ENCODE measurements around the gene PGA5.
"Not testable (repeated sequence)": the region's sequence is repeated elsewhere in the genome, so short reads cannot be mapped to it uniquely, and the experiment has no call there.

Gene PGA5

GRCh38 chr11:61219016-61219415, 22.0 kb upstream of the PGA5 start:
- H3K9me3 ChIP-seq (ENCODE audit: insufficient read depth, low read length, severe bottlenecking); DNase-seq; H3K4me2 ChIP-seq (ENCODE audit: insufficient read depth, low read length); H2AFZ ChIP-seq (ENCODE audit: low read depth, low read length); H4K20me1 ChIP-seq (ENCODE audit: insufficient read depth, low read length); H3K79me2 ChIP-seq (ENCODE audit: insufficient read depth, low read length); H3K36me3 ChIP-seq (ENCODE audit: insufficient read depth, low read length); H3K4me1 ChIP-seq (ENCODE audit: insufficient read depth, low read length); H3K9ac ChIP-seq (ENCODE audit: low read depth, low read length); H3K27ac ChIP-seq (ENCODE audit: low read length); H3K4me3 ChIP-seq (ENCODE audit: low read depth in 1 of 2, low read length in 2 of 2); ATAC-seq (ENCODE audit: insufficient read depth, low read depth); H3K27me3 ChIP-seq (ENCODE audit: insufficient read depth, low read length, poor library complexity): not testable (repeated sequence)

GRCh38 chr11:61222047-61222446, 18.9 kb upstream of the PGA5 start, which contains the start of gene PGA4:
PGA4 (plus strand) TSS chr11:61222347; CDS start chr11:61222401, 54 bp downstream.
- not testable (repeated sequence) for H3K4me2 ChIP-seq (ENCODE audit: insufficient read depth, low read length); H3K27ac ChIP-seq (ENCODE audit: low read length); DNase-seq; H3K79me2 ChIP-seq (ENCODE audit: insufficient read depth, low read length); ATAC-seq (ENCODE audit: insufficient read depth, low read depth); H2AFZ ChIP-seq (ENCODE audit: low read depth, low read length); H3K4me3 ChIP-seq (ENCODE audit: low read depth in 1 of 2, low read length in 2 of 2); H3K9ac ChIP-seq (ENCODE audit: low read depth, low read length); H3K27me3 ChIP-seq (ENCODE audit: insufficient read depth, low read length, poor library complexity); H3K9me3 ChIP-seq (ENCODE audit: insufficient read depth, low read length, severe bottlenecking); H3K4me1 ChIP-seq (ENCODE audit: insufficient read depth, low read length); H3K36me3 ChIP-seq (ENCODE audit: insufficient read depth, low read length); H4K20me1 ChIP-seq (ENCODE audit: insufficient read depth, low read length)

DNA sequence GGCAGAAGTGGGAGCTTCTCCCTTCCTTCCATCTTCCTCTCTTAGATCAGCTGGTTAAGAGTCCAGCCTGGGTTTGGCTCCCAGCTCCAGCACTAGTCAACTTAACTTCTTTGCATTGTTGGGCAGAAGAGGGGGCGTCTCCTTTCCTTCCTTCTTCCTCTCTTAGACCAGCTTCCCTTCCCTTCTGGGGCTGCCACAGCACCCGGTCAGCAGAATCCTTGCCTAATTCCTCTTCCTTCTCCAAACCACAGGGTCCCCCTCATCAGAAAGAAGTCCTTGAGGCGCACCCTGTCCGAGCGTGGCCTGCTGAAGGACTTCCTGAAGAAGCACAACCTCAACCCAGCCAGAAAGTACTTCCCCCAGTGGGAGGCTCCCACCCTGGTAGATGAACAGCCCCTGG, 18.3 kb upstream of the PGA5 start:
- not testable (repeated sequence) for H3K4me1 ChIP-seq (ENCODE audit: insufficient read depth, low read length); H4K20me1 ChIP-seq (ENCODE audit: insufficient read depth, low read length); H3K27me3 ChIP-seq (ENCODE audit: insufficient read depth, low read length, poor library complexity); DNase-seq; H3K79me2 ChIP-seq (ENCODE audit: insufficient read depth, low read length); H3K36me3 ChIP-seq (ENCODE audit: insufficient read depth, low read length); H3K4me3 ChIP-seq (ENCODE audit: low read depth in 1 of 2, low read length in 2 of 2); H3K9me3 ChIP-seq (ENCODE audit: insufficient read depth, low read length, severe bottlenecking); H2AFZ ChIP-seq (ENCODE audit: low read depth, low read length); ATAC-seq (ENCODE audit: insufficient read depth, low read depth); H3K27ac ChIP-seq (ENCODE audit: low read length); H3K4me2 ChIP-seq (ENCODE audit: insufficient read depth, low read length); H3K9ac ChIP-seq (ENCODE audit: low read depth, low read length)

DNA sequence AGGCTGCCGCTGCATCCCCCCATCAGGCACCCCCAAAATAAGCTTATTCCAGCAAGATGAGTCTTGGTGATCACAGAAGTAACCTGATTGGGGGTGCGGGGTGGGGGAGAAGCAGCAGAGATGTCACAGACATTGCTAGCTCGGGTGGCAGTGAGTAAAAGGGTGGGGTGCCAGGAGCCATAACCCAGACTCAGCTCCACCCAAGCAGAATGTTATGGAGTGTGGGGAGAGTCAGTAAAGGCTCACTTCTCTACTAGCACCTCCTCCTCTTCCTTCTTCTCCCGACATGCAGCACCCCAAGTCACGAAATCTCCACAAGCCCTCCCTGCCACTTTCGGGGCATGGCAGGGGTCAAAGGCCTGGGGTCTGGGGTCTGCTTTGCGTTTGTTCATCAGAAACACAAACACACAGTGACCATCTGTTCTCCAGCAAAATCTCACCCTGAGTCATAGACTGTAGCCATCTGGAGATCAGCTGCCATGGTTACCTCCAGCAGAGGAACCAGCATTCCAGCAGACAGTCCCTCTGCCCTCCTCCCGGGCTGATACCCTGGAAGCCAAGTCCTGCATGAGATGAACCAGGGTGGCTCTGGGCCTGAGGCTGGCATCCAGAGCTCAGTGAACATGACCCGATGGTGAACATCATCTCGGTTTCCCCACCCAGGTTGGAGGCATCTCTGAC, 14.4 kb upstream of the PGA5 start:
- not testable (repeated sequence) for H3K4me3 ChIP-seq (ENCODE audit: low read depth in 1 of 2, low read length in 2 of 2); H3K4me1 ChIP-seq (ENCODE audit: insufficient read depth, low read length); H3K27me3 ChIP-seq (ENCODE audit: insufficient read depth, low read length, poor library complexity); H3K9me3 ChIP-seq (ENCODE audit: insufficient read depth, low read length, severe bottlenecking); DNase-seq; H3K9ac ChIP-seq (ENCODE audit: low read depth, low read length); H3K4me2 ChIP-seq (ENCODE audit: insufficient read depth, low read length); ATAC-seq (ENCODE audit: insufficient read depth, low read depth); H2AFZ ChIP-seq (ENCODE audit: low read depth, low read length); H3K27ac ChIP-seq (ENCODE audit: low read length); H4K20me1 ChIP-seq (ENCODE audit: insufficient read depth, low read length); H3K36me3 ChIP-seq (ENCODE audit: insufficient read depth, low read length); H3K79me2 ChIP-seq (ENCODE audit: insufficient read depth, low read length)

- H3K4me1 ChIP-seq (ENCODE audit: insufficient read depth, low read length); H3K36me3 ChIP-seq (ENCODE audit: insufficient read depth, low read length); DNase-seq; H3K4me3 ChIP-seq (ENCODE audit: low read depth in 1 of 2, low read length in 2 of 2); H3K27ac ChIP-seq (ENCODE audit: low read length); H4K20me1 ChIP-seq (ENCODE audit: insufficient read depth, low read length); H3K9ac ChIP-seq (ENCODE audit: low read depth, low read length); H3K4me2 ChIP-seq (ENCODE audit: insufficient read depth, low read length); ATAC-seq (ENCODE audit: insufficient read depth, low read depth); H3K79me2 ChIP-seq (ENCODE audit: insufficient read depth, low read length); H2AFZ ChIP-seq (ENCODE audit: low read depth, low read length); H3K9me3 ChIP-seq (ENCODE audit: insufficient read depth, low read length, severe bottlenecking); H3K27me3 ChIP-seq (ENCODE audit: insufficient read depth, low read length, poor library complexity): not testable (repeated sequence)
Observed at GRCh38 chr11:61229458-61229857, 11.5 kb upstream of the PGA5 start.

- H4K20me1 ChIP-seq (ENCODE audit: insufficient read depth, low read length); H3K9ac ChIP-seq (ENCODE audit: low read depth, low read length); H3K4me1 ChIP-seq (ENCODE audit: insufficient read depth, low read length); H3K4me3 ChIP-seq (ENCODE audit: low read depth in 1 of 2, low read length in 2 of 2); H3K9me3 ChIP-seq (ENCODE audit: insufficient read depth, low read length, severe bottlenecking); H3K36me3 ChIP-seq (ENCODE audit: insufficient read depth, low read length); H2AFZ ChIP-seq (ENCODE audit: low read depth, low read length); H3K4me2 ChIP-seq (ENCODE audit: insufficient read depth, low read length); H3K79me2 ChIP-seq (ENCODE audit: insufficient read depth, low read length); H3K27ac ChIP-seq (ENCODE audit: low read length); H3K27me3 ChIP-seq (ENCODE audit: insufficient read depth, low read length, poor library complexity); ATAC-seq (ENCODE audit: insufficient read depth, low read depth); DNase-seq: not testable (repeated sequence)
Observed at GRCh38 chr11:61231033-61231432, 9.9 kb upstream of the PGA5 start.

DNA sequence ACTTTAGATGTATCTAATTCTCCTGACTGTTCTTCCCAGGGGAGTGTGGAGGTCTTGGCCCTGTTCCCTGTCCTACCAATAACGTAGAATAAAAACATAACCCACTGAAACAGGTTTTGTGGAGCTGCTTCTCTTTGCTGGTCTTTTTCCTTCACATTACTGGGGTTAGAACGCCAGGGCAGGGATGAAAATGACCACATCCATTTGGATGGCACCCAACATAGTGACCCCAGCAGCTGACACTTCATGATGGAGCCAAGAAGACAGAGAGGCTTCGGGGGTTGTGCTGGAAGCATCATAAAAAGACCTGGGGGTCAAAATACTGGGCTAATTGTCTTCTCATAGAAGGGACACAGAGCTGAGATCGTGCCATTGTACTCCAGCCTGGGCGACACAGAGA, 9.4 kb upstream of the PGA5 start:
- not testable (repeated sequence) for H3K4me2 ChIP-seq (ENCODE audit: insufficient read depth, low read length); H2AFZ ChIP-seq (ENCODE audit: low read depth, low read length); H3K36me3 ChIP-seq (ENCODE audit: insufficient read depth, low read length); H3K79me2 ChIP-seq (ENCODE audit: insufficient read depth, low read length); DNase-seq; H3K27ac ChIP-seq (ENCODE audit: low read length); H4K20me1 ChIP-seq (ENCODE audit: insufficient read depth, low read length); H3K27me3 ChIP-seq (ENCODE audit: insufficient read depth, low read length, poor library complexity); H3K9ac ChIP-seq (ENCODE audit: low read depth, low read length); H3K4me3 ChIP-seq (ENCODE audit: low read depth in 1 of 2, low read length in 2 of 2); H3K9me3 ChIP-seq (ENCODE audit: insufficient read depth, low read length, severe bottlenecking); ATAC-seq (ENCODE audit: insufficient read depth, low read depth); H3K4me1 ChIP-seq (ENCODE audit: insufficient read depth, low read length)

DNA sequence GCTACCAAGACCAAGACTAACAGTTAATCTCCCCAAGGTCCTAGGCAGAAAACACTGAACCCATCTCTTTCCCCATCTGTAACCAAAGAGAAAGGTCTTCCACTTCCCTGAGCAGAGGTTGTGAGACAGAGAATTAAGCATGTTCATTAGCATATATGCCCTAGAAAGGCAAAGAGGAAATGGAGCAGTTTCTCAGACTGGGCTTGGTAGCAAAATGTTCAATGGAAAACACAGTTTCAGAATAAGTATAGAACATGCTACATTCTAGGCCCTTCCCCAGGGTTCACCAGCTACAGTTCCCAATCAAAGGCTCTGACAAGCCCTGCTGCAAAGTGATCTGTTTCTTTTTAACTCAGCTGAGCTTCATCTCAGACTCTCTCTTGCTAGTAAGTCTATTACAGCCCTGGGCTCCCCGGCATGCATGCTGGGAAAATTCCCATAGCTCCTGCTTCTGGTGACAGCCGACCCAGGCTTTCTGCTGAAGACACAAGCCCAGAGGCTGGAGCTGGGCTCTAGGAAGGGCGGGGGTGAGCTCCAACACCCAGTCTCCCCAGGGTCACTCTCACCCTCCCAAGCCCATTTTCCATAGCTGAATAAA, 8.3 kb upstream of the PGA5 start:
- not testable (repeated sequence) for H3K27ac ChIP-seq (ENCODE audit: low read length); ATAC-seq (ENCODE audit: insufficient read depth, low read depth); H3K79me2 ChIP-seq (ENCODE audit: insufficient read depth, low read length); DNase-seq; H3K9me3 ChIP-seq (ENCODE audit: insufficient read depth, low read length, severe bottlenecking); H3K27me3 ChIP-seq (ENCODE audit: insufficient read depth, low read length, poor library complexity); H3K4me1 ChIP-seq (ENCODE audit: insufficient read depth, low read length); H4K20me1 ChIP-seq (ENCODE audit: insufficient read depth, low read length); H2AFZ ChIP-seq (ENCODE audit: low read depth, low read length); H3K36me3 ChIP-seq (ENCODE audit: insufficient read depth, low read length); H3K4me2 ChIP-seq (ENCODE audit: insufficient read depth, low read length); H3K4me3 ChIP-seq (ENCODE audit: low read depth in 1 of 2, low read length in 2 of 2); H3K9ac ChIP-seq (ENCODE audit: low read depth, low read length)

Data from DND-41 (cell line).